HCT116 (cell line): ENCODE results near the gene ARL6IP6. TPM values are rescaled to one million over a fixed set of nuclear protein-coding genes. Genes with fewer than 3 reads are reported as not detected.

Source experiments
- ATAC-seq: fragments of 200-7000 bp; cut with Tn5 transposase; 2 replicates; pipeline ENCODE4 v1.9.1; 2020; ENCODE audit warnings: mild to moderate bottlenecking, moderate library complexity
- BruUV-seq: library from RNA; stranded (reverse); fragments of 400-500 nt; replicated peaks from 2 replicates; lab custom pipeline; 2021; lab: Mats Ljungman, UMichigan
- CTCF ChIA-PET: fragments of 300-600 bp; sonication (Branson Sonifier 250); formaldehyde crosslinking; loops from one replicate; lab custom pipeline; 2021; ENCODE audit warnings: antibody characterized with exemption; lab: Charles Lee
- POLR2A ChIA-PET: fragments of 300-600, 350-600 bp; sonication (Branson Sonifier 250); formaldehyde crosslinking; loops from one replicate; lab custom pipeline; 2021; ENCODE audit warnings: antibody characterized with exemption; lab: Charles Lee
- RAD21 ChIA-PET, 2 experiments: fragments of 300-600 bp; sonication (Branson Sonifier 250); formaldehyde crosslinking; loops; one replicate each; lab custom pipeline; 2023; ENCODE audit warnings: low total read pairs in 2 of 2; ENCODE audit not compliant: uncharacterized antibody in 2 of 2, unreplicated experiment in 2 of 2, low non-redundant PET in 1 of 2; lab: Charles Lee
- DNase-seq: peaks from one replicate; pipeline ENCODE4 v3.0.0-alpha.2; 2010; ENCODE audit warnings: low read depth, low spot score
- H2AFZ ChIP-seq: fragments of 200-600 bp; shearing (Covaris generic), sonication (generic); 2 replicates; pipeline ENCODE4 v1.6.1; 2017; ENCODE audit warnings: low read depth, mixed run types, mixed read lengths, antibody characterized with exemption, low read length; ENCODE audit not compliant: poor library complexity, severe bottlenecking
- H3K27ac ChIP-seq: 2 replicates; pipeline ENCODE4 v1.5.1; 2012; ENCODE audit warnings: low read depth, low read length
- H3K27me3 ChIP-seq: fragments of 200-600 bp; sonication (generic); 2 replicates; pipeline ENCODE4 v1.6.1; 2016; ENCODE audit warnings: mixed run types, low read length, mixed read lengths; ENCODE audit not compliant: insufficient read depth
- H3K36me3 ChIP-seq, 2 experiments: fragments of 200-500 bp in 1 of 2; fragments of 200-600 bp in 1 of 2; sonication (Bioruptor generic) in 1 of 2; sonication (generic) in 1 of 2; 2 replicates each; pipeline versions ENCODE4 v1.5.1 to v1.6.1; 2014 to 2016; ENCODE audit warnings: low read length in 2 of 2, inconsistent platforms in 1 of 2, mixed read lengths in 1 of 2, mixed run types in 1 of 2; ENCODE audit not compliant: insufficient read depth in 2 of 2, control insufficient read depth in 1 of 2
- H3K4me1 ChIP-seq, 2 experiments: fragments of 200-600 bp in 1 of 2; sonication (generic) in 1 of 2; 2 replicates each; pipeline versions ENCODE4 v1.5.1 to v1.6.1; 2012 to 2017; ENCODE audit warnings: low read length in 2 of 2, inconsistent platforms in 1 of 2, mild to moderate bottlenecking in 1 of 2, mixed read lengths in 1 of 2, mixed run types in 1 of 2, moderate library complexity in 1 of 2; ENCODE audit not compliant: insufficient read depth in 2 of 2, control insufficient read depth in 1 of 2
- H3K4me2 ChIP-seq: fragments of 200-600 bp; sonication (generic); 2 replicates; pipeline ENCODE4 v1.6.1; 2017; ENCODE audit warnings: mixed run types, low read length, mixed read lengths
- H3K4me3 ChIP-seq, 2 experiments: fragments of 200-600 bp in 1 of 2; sonication (generic) in 1 of 2; replicated peaks in 1 of 2; 2 replicates each; pipeline ENCODE4 v1.5.1; 2011 to 2016; ENCODE audit warnings: low read length in 2 of 2, control low read depth in 1 of 2, low read depth in 1 of 2, mild to moderate bottlenecking in 1 of 2, mixed read lengths in 1 of 2, mixed run types in 1 of 2
- H3K79me2 ChIP-seq: fragments of 200-600 bp; sonication (generic); 2 replicates; pipeline ENCODE4 v1.6.1; 2017; ENCODE audit warnings: mild to moderate bottlenecking, mixed run types, low read length, moderate library complexity, mixed read lengths; ENCODE audit not compliant: insufficient read depth
- H3K9ac ChIP-seq: fragments of 200-600 bp; sonication (generic); 2 replicates; pipeline ENCODE4 v1.6.1; 2016; ENCODE audit warnings: low read length, mixed read lengths
- H3K9me2 ChIP-seq: fragments of 200-600 bp; sonication (generic), shearing (Covaris generic); 2 replicates; pipeline ENCODE4 v1.6.1; 2017; ENCODE audit warnings: mixed run types, mild to moderate bottlenecking, moderate library complexity; ENCODE audit not compliant: insufficient read depth
- H3K9me3 ChIP-seq, 2 experiments: fragments of 200-500 bp in 1 of 2; fragments of 200-600 bp in 1 of 2; sonication (Bioruptor generic) in 1 of 2; sonication (generic) in 1 of 2; 2 replicates each; pipeline ENCODE4 v1.6.1; 2014 to 2017; ENCODE audit warnings: low read length in 2 of 2, mixed read lengths in 2 of 2, inconsistent platforms in 1 of 2, low read depth in 1 of 2, mild to moderate bottlenecking in 1 of 2, mixed run types in 1 of 2, moderate library complexity in 1 of 2; ENCODE audit not compliant: control insufficient read depth in 1 of 2, insufficient read depth in 1 of 2
- H4K20me1 ChIP-seq: fragments of 200-600 bp; sonication (generic), shearing (Covaris generic); 2 replicates; pipeline ENCODE4 v1.6.1; 2017; ENCODE audit warnings: mixed run types, mild to moderate bottlenecking, moderate library complexity; ENCODE audit not compliant: insufficient read depth
- CBX3 ChIP-seq: IDR thresholded peaks from 2 replicates; pipeline ENCODE4 v1.6.1; 2012; ENCODE audit warnings: low read depth
- CEBPB ChIP-seq: IDR thresholded peaks from 2 replicates; pipeline ENCODE4 v1.6.1; 2012; ENCODE audit warnings: low read depth
- EGR1 ChIP-seq: IDR thresholded peaks from 2 replicates; pipeline ENCODE4 v1.6.1; 2012; ENCODE audit warnings: low read depth
- ELF1 ChIP-seq: IDR thresholded peaks from 2 replicates; pipeline ENCODE4 v1.6.1; 2012; ENCODE audit warnings: low read depth, borderline replicate concordance
- EZH2 ChIP-seq: fragments of 200-600 bp; sonication (generic); IDR thresholded peaks from 2 replicates; pipeline ENCODE4 v1.6.1; 2017; ENCODE audit warnings: antibody characterized with exemption, mixed run types
- EZH2phosphoT487 ChIP-seq: fragments of 200-600 bp; IDR thresholded peaks from 2 replicates; pipeline ENCODE4 v1.6.1; 2018; ENCODE audit warnings: antibody characterized with exemption, borderline replicate concordance
- JUND ChIP-seq: IDR thresholded peaks from 2 replicates; pipeline ENCODE4 v1.6.1; 2012
- POLR2A ChIP-seq: IDR thresholded peaks from 2 replicates; pipeline ENCODE4 v1.7.0; 2011; ENCODE audit warnings: borderline replicate concordance; ENCODE audit not compliant: insufficient read depth, insufficient read length; ENCODE audit errors: extremely low read depth
- POLR2AphosphoS5 ChIP-seq: IDR thresholded peaks from 2 replicates; pipeline ENCODE4 v1.6.1; 2011; ENCODE audit warnings: mild to moderate bottlenecking, low read depth, low read length, moderate library complexity
- RAD21 ChIP-seq: IDR thresholded peaks from 2 replicates; pipeline ENCODE4 v1.6.1; 2012; ENCODE audit warnings: low read depth, mild to moderate bottlenecking
- REST ChIP-seq: IDR thresholded peaks from 2 replicates; pipeline ENCODE4 v1.6.1; 2012; ENCODE audit warnings: low read depth
- SP1 ChIP-seq: IDR thresholded peaks from 2 replicates; pipeline ENCODE4 v1.6.1; 2012; ENCODE audit warnings: low read depth
- SRF ChIP-seq: IDR thresholded peaks from 2 replicates; pipeline ENCODE4 v1.6.1; 2012; ENCODE audit warnings: low read depth
- TCF7L2 ChIP-seq: IDR thresholded peaks from 2 replicates; pipeline ENCODE4 v1.7.0; 2011; ENCODE audit warnings: borderline replicate concordance, inconsistent platforms; ENCODE audit not compliant: insufficient read depth, insufficient read length; ENCODE audit errors: extremely low read depth
- YY1 ChIP-seq: IDR thresholded peaks from 2 replicates; pipeline ENCODE4 v1.6.1; 2011; ENCODE audit warnings: low read length, low read depth, moderate library complexity, mild to moderate bottlenecking; ENCODE audit not compliant: insufficient replicate concordance; ENCODE audit errors: extremely low read depth
- ZFX ChIP-seq: fragments of 450-650 bp; IDR thresholded peaks from 2 replicates; pipeline ENCODE4 v1.6.1; 2017
- ZNF274 ChIP-seq: fragments of 200-500 bp; sonication (Bioruptor generic); IDR thresholded peaks from 2 replicates; pipeline ENCODE4 v1.6.1; 2014; ENCODE audit warnings: mild to moderate bottlenecking, low read depth, low read length, inconsistent platforms
- intact Hi-C: fragments of 100-400 bp; cut with micrococcal nuclease; formaldehyde crosslinking; loops from 2 replicates; pipeline ENCODE4 v1.10.0; 2022
- total RNA-seq: library from RNA; stranded (reverse); gene quantifications from one replicate; pipeline ENCODE4 v1.2.1, GENCODE V29; 2021; ENCODE audit not compliant: unreplicated experiment
- TF ChIP-seq, protein P1 (sequence below): IDR thresholded peaks from 2 replicates; pipeline ENCODE4 v1.6.1; 2011; ENCODE audit warnings: mild to moderate bottlenecking, low read length, moderate library complexity; ENCODE audit not compliant: insufficient replicate concordance; ENCODE audit errors: extremely low read depth
- TF ChIP-seq, protein P2 (sequence below), 3 experiments: fragments of 200-600 bp in 1 of 3; sonication (generic) in 1 of 3; IDR thresholded peaks in 2 of 3; conservative IDR thresholded peaks in 1 of 3; 2 replicates each; pipeline ENCODE4 v1.5.1; 2012 to 2017; ENCODE audit warnings: low read depth in 2 of 3, low read length in 2 of 3, antibody characterized with exemption in 1 of 3, borderline replicate concordance in 1 of 3, control low read depth in 1 of 3, mild to moderate bottlenecking in 1 of 3, mixed read lengths in 1 of 3, mixed run types in 1 of 3, moderate library complexity in 1 of 3; ENCODE audit not compliant: insufficient read depth in 1 of 3
- TF ChIP-seq, protein P3 (sequence below): IDR thresholded peaks from 2 replicates; pipeline ENCODE4 v1.6.1; 2012

ARL6IP6 gene
- total RNA-seq, 1 experiment from 2014 or later, result 37.8 TPM

GRCh38 chr2:152761214-152761613, 42.8 kb downstream of the ARL6IP6 start:
- no peaks in the 10 kb centered on the region for H3K9me2 ChIP-seq
- no peaks in the 10 kb centered on the region for H3K27me3 ChIP-seq
- no peaks in the 10 kb centered on the region for H3K9me3 ChIP-seq
- no peak overlapping the region for H3K9ac ChIP-seq
- ChIA-PET CTCF (no interaction called here), POLR2A (no interaction called here)
- intact Hi-C loops, result no loop called here
- no peaks in the 10 kb centered on the region for H3K4me1 ChIP-seq
- TF ChIP-seq, protein P1, sequence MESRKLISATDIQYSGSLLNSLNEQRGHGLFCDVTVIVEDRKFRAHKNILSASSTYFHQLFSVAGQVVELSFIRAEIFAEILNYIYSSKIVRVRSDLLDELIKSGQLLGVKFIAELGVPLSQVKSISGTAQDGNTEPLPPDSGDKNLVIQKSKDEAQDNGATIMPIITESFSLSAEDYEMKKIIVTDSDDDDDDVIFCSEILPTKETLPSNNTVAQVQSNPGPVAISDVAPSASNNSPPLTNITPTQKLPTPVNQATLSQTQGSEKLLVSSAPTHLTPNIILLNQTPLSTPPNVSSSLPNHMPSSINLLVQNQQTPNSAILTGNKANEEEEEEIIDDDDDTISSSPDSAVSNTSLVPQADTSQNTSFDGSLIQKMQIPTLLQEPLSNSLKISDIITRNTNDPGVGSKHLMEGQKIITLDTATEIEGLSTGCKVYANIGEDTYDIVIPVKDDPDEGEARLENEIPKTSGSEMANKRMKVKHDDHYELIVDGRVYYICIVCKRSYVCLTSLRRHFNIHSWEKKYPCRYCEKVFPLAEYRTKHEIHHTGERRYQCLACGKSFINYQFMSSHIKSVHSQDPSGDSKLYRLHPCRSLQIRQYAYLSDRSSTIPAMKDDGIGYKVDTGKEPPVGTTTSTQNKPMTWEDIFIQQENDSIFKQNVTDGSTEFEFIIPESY, result no peak
- TF ChIP-seq ELF1, result no peak
- TF ChIP-seq EGR1, result no peak
- no peak for TF ChIP-seq CEBPB
- TF ChIP-seq ZNF274, result no peak
- TF ChIP-seq EZH2, result no peak
- TF ChIP-seq EZH2phosphoT487, result no peak
- no peak for TF ChIP-seq POLR2AphosphoS5
- TF ChIP-seq, protein P2, sequence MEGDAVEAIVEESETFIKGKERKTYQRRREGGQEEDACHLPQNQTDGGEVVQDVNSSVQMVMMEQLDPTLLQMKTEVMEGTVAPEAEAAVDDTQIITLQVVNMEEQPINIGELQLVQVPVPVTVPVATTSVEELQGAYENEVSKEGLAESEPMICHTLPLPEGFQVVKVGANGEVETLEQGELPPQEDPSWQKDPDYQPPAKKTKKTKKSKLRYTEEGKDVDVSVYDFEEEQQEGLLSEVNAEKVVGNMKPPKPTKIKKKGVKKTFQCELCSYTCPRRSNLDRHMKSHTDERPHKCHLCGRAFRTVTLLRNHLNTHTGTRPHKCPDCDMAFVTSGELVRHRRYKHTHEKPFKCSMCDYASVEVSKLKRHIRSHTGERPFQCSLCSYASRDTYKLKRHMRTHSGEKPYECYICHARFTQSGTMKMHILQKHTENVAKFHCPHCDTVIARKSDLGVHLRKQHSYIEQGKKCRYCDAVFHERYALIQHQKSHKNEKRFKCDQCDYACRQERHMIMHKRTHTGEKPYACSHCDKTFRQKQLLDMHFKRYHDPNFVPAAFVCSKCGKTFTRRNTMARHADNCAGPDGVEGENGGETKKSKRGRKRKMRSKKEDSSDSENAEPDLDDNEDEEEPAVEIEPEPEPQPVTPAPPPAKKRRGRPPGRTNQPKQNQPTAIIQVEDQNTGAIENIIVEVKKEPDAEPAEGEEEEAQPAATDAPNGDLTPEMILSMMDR (IDR thresholded peaks at IDR 0.05 in 2 of 3, conservative IDR thresholded peaks at IDR 0.05 in 1 of 3; ENCODE audit: borderline replicate concordance in 1 of 3, insufficient read depth in 1 of 3, low read depth in 2 of 3, low read length in 2 of 3), result no peak
- no peak for TF ChIP-seq TCF7L2
- TF ChIP-seq ZFX, result no peak
- no peak for TF ChIP-seq REST
- no peak for TF ChIP-seq YY1
- TF ChIP-seq JUND, result no peak
- TF ChIP-seq, protein P3, sequence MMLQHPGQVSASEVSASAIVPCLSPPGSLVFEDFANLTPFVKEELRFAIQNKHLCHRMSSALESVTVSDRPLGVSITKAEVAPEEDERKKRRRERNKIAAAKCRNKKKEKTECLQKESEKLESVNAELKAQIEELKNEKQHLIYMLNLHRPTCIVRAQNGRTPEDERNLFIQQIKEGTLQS, result no peak
- TF ChIP-seq SP1, result no peak
- no peak for TF ChIP-seq CBX3
- no peak for TF ChIP-seq RAD21
- no peak for TF ChIP-seq POLR2A
- TF ChIP-seq SRF, result no peak
- TF ChIP-seq, all 23 proteins: peak for 0
- no TSS peak for BruUV-seq
- no peak overlapping the region for H3K4me2 ChIP-seq
- H2AFZ ChIP-seq, result no peak overlapping the region
- no peaks in the 10 kb centered on the region for H4K20me1 ChIP-seq
- RAD21 ChIA-PET, result no interaction called here
- no peak for DNase-seq
- no peak for ATAC-seq
- no peak overlapping the region for H3K4me3 ChIP-seq
- H3K27ac ChIP-seq, result no peak overlapping the region
- peaks cover 4 to 5% of the 10 kb centered on the region in 2 experiments; a peak in 2 of 4 replicates for H3K36me3 ChIP-seq
- H3K79me2 ChIP-seq, result no peaks in the 10 kb centered on the region
